GM21737 (cell line): ENCODE results near the gene ARID5A.

ENCODE experiments used
- ATAC-seq: cut with Tn5 transposase; IDR thresholded peaks from one replicate; pipeline ENCODE4 v1.9.1; 2021; ENCODE audit warnings: mild to moderate bottlenecking, moderate library complexity; ENCODE audit not compliant: unreplicated experiment

Gene ARID5A

GRCh38 chr2:96506907-96507240, 29.7 kb upstream of the ARID5A start:
- no peak for ATAC-seq

- no peak for ATAC-seq
Observed at GRCh38 chr2:96507957-96508520, 28.5 kb upstream of the ARID5A start.

- no peak for ATAC-seq
Observed at GRCh38 chr2:96508521-96509113, 27.9 kb upstream of the ARID5A start.

- ATAC-seq, result peak; percentile 52
Observed at GRCh38 chr2:96509114-96509846, 27.3 kb upstream of the ARID5A start.

- ATAC-seq, result no peak
Observed at GRCh38 chr2:96509847-96510230, 26.7 kb upstream of the ARID5A start.

GRCh38 chr2:96510931-96511595, 25.5 kb upstream of the ARID5A start:
- ATAC-seq, result no peak

GRCh38 chr2:96511851-96512250, 24.7 kb upstream of the ARID5A start:
- ATAC-seq, result no peak

GRCh38 chr2:96512341-96512740, 24.2 kb upstream of the ARID5A start:
- no peak for ATAC-seq

- ATAC-seq, result no peak
Observed at GRCh38 chr2:96514521-96514920, 22.0 kb upstream of the ARID5A start.

GRCh38 chr2:96517079-96517478, 19.5 kb upstream of the ARID5A start:
- no peak for ATAC-seq

GRCh38 chr2:96520231-96520630, 16.3 kb upstream of the ARID5A start:
- ATAC-seq, result no peak

- no peak for ATAC-seq
Observed at GRCh38 chr2:96520697-96521096, 15.9 kb upstream of the ARID5A start.

- no peak for ATAC-seq
Observed at GRCh38 chr2:96521219-96521618, 15.3 kb upstream of the ARID5A start.

GRCh38 chr2:96522304-96523203, 14.0 kb upstream of the ARID5A start:
- ATAC-seq, result no peak

GRCh38 chr2:96523659-96524481, 12.7 kb upstream of the ARID5A start:
- no peak for ATAC-seq

- ATAC-seq, result no peak
Observed at GRCh38 chr2:96524482-96525210, 11.9 kb upstream of the ARID5A start.

- no peak for ATAC-seq
Observed at GRCh38 chr2:96525211-96525507, 11.4 kb upstream of the ARID5A start.

GRCh38 chr2:96526101-96526591, 10.4 kb upstream of the ARID5A start:
- ATAC-seq, result no peak

GRCh38 chr2:96526615-96527285, 9.8 kb upstream of the ARID5A start:
- ATAC-seq, result no peak
